Measurements from ENCODE around the gene OPN4. TPM values are rescaled to one million over a fixed set of nuclear protein-coding genes. Genes with fewer than 3 reads are reported as not detected.

OPN4 gene
- total and polyA plus RNA-seq, 2 of the 13 experiments (the other 11 are each of a cell fraction or from before 2014, with no cell fraction given) = not detected

GRCh38 chr10:86681047-86681446, 26.7 kb downstream of the OPN4 start (continued):
- no peak for TF ChIP-seq SMAD3 (CRISPR knock-in tag; IDR thresholded peaks at IDR 0.05)
- no peak for TF ChIP-seq HOXA9 (CRISPR knock-in tag; IDR thresholded peaks at IDR 0.05; ENCODE audit: borderline replicate concordance)
- no peak for TF ChIP-seq KAT2B (IDR thresholded peaks at IDR 0.05; ENCODE audit: borderline replicate concordance, low read depth, low read length)
- TF ChIP-seq CBX2 (IDR thresholded peaks at IDR 0.05; ENCODE audit: low read depth, low read length) = no peak
- no peak for TF ChIP-seq CBX2 (CRISPR knock-in tag; IDR thresholded peaks at IDR 0.05; ENCODE audit: low read depth)
- no peak for TF ChIP-seq ARID2 (CRISPR knock-in tag; IDR thresholded peaks at IDR 0.05; ENCODE audit: borderline replicate concordance)
- no peak for TF ChIP-seq ZNF3 (CRISPR knock-in tag; IDR thresholded peaks at IDR 0.05)
- no peak for TF ChIP-seq FOXK2 (IDR thresholded peaks at IDR 0.05)
- TF ChIP-seq ZNF10 (CRISPR knock-in tag; IDR thresholded peaks at IDR 0.05; ENCODE audit: borderline replicate concordance, low read depth) = no peak

GRCh38 chr10:86681722-86682386, 27.5 kb downstream of the OPN4 start:
- in situ Hi-C loops (cut with HindIII; ENCODE audit: extremely low pct_ligation_motif_present, low pct_unique_long_range_greater_than_20kb) = no loop called here
- H3K9ac ChIP-seq (ENCODE audit: insufficient read depth, low read depth, low read length) = no peak overlapping the region
- no peak overlapping the region for H3K4me2 ChIP-seq (ENCODE audit: low read depth, low read length)
- no peaks in the 10 kb centered on the region for H3K9me3 ChIP-seq (ENCODE audit: low read length)
- no TSS peak for BruUV-seq (replicated peaks)
- H3K36me3 ChIP-seq (replicated peaks in 1 of 2; ENCODE audit: control insufficient read depth in 1 of 2, insufficient read depth in 2 of 2, low read length in 2 of 2) = no peaks in the 10 kb centered on the region
- H2AFZ ChIP-seq (ENCODE audit: low read length) = no peak overlapping the region
- no peaks in the 10 kb centered on the region for H4K20me1 ChIP-seq (ENCODE audit: insufficient read depth, low read length)
- no peak overlapping the region for H3K27ac ChIP-seq (ENCODE audit: extremely low read length, insufficient read depth, low read length)
- intact Hi-C loops (cut with micrococcal nuclease; ENCODE audit: unreplicated experiment) = loop anchor here (5.0 kb wide), 1 partner anchor 90 kb away; no protein-coding TSS in a partner anchor
- DNase-seq (ENCODE audit: low spot score) = no peak
- POLR2A ChIA-PET = no interaction called here
- H3K79me2 ChIP-seq (ENCODE audit: insufficient read depth, low read length) = no peaks in the 10 kb centered on the region
- H3K27me3 ChIP-seq (ENCODE audit: control insufficient read depth in 1 of 2, insufficient read depth in 2 of 2, low read length in 2 of 2) = peaks cover 14 to 49% of the 10 kb centered on the region in 2 experiments; a peak in 4 of 5 replicates
- 18% methylated on average over 9 of the region's 22 CpGs for WGBS (ENCODE audit: low lambda C conversion rate)
- FAIRE-seq = no peak
- H3K4me3 ChIP-seq (replicated peaks in 1 of 3; ENCODE audit: insufficient read depth in 1 of 3, low read depth in 2 of 3, low read length in 3 of 3) = no peak overlapping the region
- no peak for ATAC-seq
- CTCF ChIA-PET (ENCODE audit: low intra/inter-chr PET ratio, low total read pairs) = no interaction called here
- H3K4me1 ChIP-seq (ENCODE audit: insufficient read depth, low read length) = no peaks in the 10 kb centered on the region
- no peak for TF ChIP-seq TAF1 (CRISPR knock-in tag; IDR thresholded peaks at IDR 0.05)
- no peak for TF ChIP-seq CTCF (CRISPR knock-in tag; IDR thresholded peaks at IDR 0.05)
- no peak for TF ChIP-seq SOX6 (IDR thresholded peaks at IDR 0.05)
- no peak for TF ChIP-seq SOX6 (CRISPR knock-in tag; IDR thresholded peaks at IDR 0.05)
- TF ChIP-seq ELF1 (CRISPR knock-in tag; IDR thresholded peaks at IDR 0.05) = no peak
- no peak for TF ChIP-seq CSRNP2 (CRISPR knock-in tag; conservative IDR thresholded peaks at IDR 0.05; ENCODE audit: low read depth)
- TF ChIP-seq ZNF24 (IDR thresholded peaks at IDR 0.05) = no peak
- TF ChIP-seq ZNF331 (CRISPR knock-in tag; IDR thresholded peaks at IDR 0.05) = no peak
- TF ChIP-seq ZNF205 (CRISPR knock-in tag; IDR thresholded peaks at IDR 0.05) = no peak
- TF ChIP-seq ZNF30 (CRISPR knock-in tag; IDR thresholded peaks at IDR 0.05) = no peak
